MM.1S (cell line): ENCODE measurements around the gene UBTD1.

ENCODE experiments used
- DNase-seq: peaks from one replicate; pipeline ENCODE4 v3.0.0-alpha.2; 2015
- H2AFZ ChIP-seq: fragments of 300-600 bp; sonication (generic); 2 replicates; pipeline ENCODE4 v1.6.0; 2016; ENCODE audit warnings: antibody characterized with exemption, low read length
- H3F3A ChIP-seq: fragments of 300-600 bp; sonication (generic); 2 replicates; pipeline ENCODE4 v1.6.1; 2016; ENCODE audit warnings: mild to moderate bottlenecking, antibody characterized with exemption, low read length, moderate library complexity, mixed read lengths; ENCODE audit not compliant: insufficient read depth
- H3K27ac ChIP-seq: fragments of 300-600 bp; sonication (generic); 2 replicates; pipeline ENCODE4 v1.5.1; 2016; ENCODE audit warnings: mild to moderate bottlenecking, low read length
- H3K27me3 ChIP-seq: fragments of 300-600 bp; sonication (generic); replicated peaks from 2 replicates; pipeline ENCODE4 v1.6.0; 2016; ENCODE audit warnings: low read length; ENCODE audit not compliant: insufficient read depth
- H3K36me3 ChIP-seq: fragments of 300-600 bp; sonication (generic); replicated peaks from 2 replicates; pipeline ENCODE4 v1.6.1; 2016; ENCODE audit warnings: mild to moderate bottlenecking, low read length, mixed read lengths; ENCODE audit not compliant: insufficient read depth
- H3K4me1 ChIP-seq: fragments of 300-600 bp; sonication (generic); 2 replicates; pipeline ENCODE4 v1.6.1; 2016; ENCODE audit warnings: low read length, mixed read lengths
- H3K4me2 ChIP-seq: fragments of 300-600 bp; sonication (generic); 2 replicates; pipeline ENCODE4 v1.6.0; 2016; ENCODE audit warnings: low read depth, low read length
- H3K4me3 ChIP-seq: fragments of 300-600 bp; sonication (generic); 2 replicates; pipeline ENCODE4 v1.5.1; 2016; ENCODE audit warnings: low read length, mixed read lengths
- H3K79me2 ChIP-seq: fragments of 300-600 bp; sonication (generic); 2 replicates; pipeline ENCODE4 v1.6.1; 2016; ENCODE audit warnings: mixed run types, low read length, mixed read lengths
- H3K9ac ChIP-seq: fragments of 300-600 bp; sonication (generic); 2 replicates; pipeline ENCODE4 v1.6.1; 2016; ENCODE audit warnings: low read length, mixed read lengths
- H3K9me2 ChIP-seq: fragments of 300-600 bp; sonication (generic); replicated peaks from 2 replicates; pipeline ENCODE4 v1.6.1; 2016; ENCODE audit warnings: mild to moderate bottlenecking, low read length, mixed read lengths; ENCODE audit not compliant: insufficient read depth
- H3K9me3 ChIP-seq: fragments of 300-600 bp; sonication (generic); replicated peaks from 2 replicates; pipeline ENCODE4 v1.6.1; 2016; ENCODE audit warnings: mild to moderate bottlenecking, low read length, mixed read lengths; ENCODE audit not compliant: insufficient read depth
- H4K20me1 ChIP-seq: fragments of 300-600 bp; sonication (generic); 2 replicates; pipeline ENCODE4 v1.6.1; 2016; ENCODE audit warnings: mild to moderate bottlenecking, low read length, moderate library complexity, mixed read lengths; ENCODE audit not compliant: insufficient read depth
- CTCF ChIP-seq: fragments of 300-600 bp; sonication (generic); IDR thresholded peaks from 2 replicates; pipeline ENCODE4 v1.5.1; 2016; ENCODE audit warnings: antibody characterized with exemption, low read length, mixed read lengths
- EZH2 ChIP-seq: fragments of 300-600 bp; sonication (generic); optimal IDR thresholded peaks from 2 replicates; pipeline ENCODE3; 2017; ENCODE audit warnings: low read depth, mild to moderate bottlenecking, antibody characterized with exemption, low read length, mixed read lengths
- EZH2phosphoT487 ChIP-seq: fragments of 300-600 bp; sonication (generic); IDR thresholded peaks from 2 replicates; pipeline ENCODE4 v1.6.1; 2018; ENCODE audit warnings: antibody characterized with exemption, low read length

UBTD1 gene

GRCh38 chr10:97612386-97612785, 113.7 kb downstream of the UBTD1 start:
- peak; percentile 14 for DNase-seq
- H3K27me3 ChIP-seq = no peaks in the 10 kb centered on the region
- no peaks in the 10 kb centered on the region for H3K9me3 ChIP-seq
- H3K79me2 ChIP-seq = no peaks in the 10 kb centered on the region
- H3K27ac ChIP-seq = no peak overlapping the region
- no peaks in the 10 kb centered on the region for H3K4me1 ChIP-seq
- TF ChIP-seq CTCF (peak; percentile 38), EZH2 (no peak), EZH2phosphoT487 (no peak)
- H3K9me2 ChIP-seq = no peaks in the 10 kb centered on the region
- H3K4me2 ChIP-seq = no peak overlapping the region
- H3K9ac ChIP-seq = no peak overlapping the region
- H3K36me3 ChIP-seq = no peaks in the 10 kb centered on the region
- no peaks in the 10 kb centered on the region for H4K20me1 ChIP-seq
- no peak overlapping the region for H2AFZ ChIP-seq
- no peaks in the 10 kb centered on the region for H3F3A ChIP-seq
- no peak overlapping the region for H3K4me3 ChIP-seq

- no peaks in the 10 kb centered on the region for H3K9me2 ChIP-seq
- TF ChIP-seq EZH2 (no peak), CTCF (no peak), EZH2phosphoT487 (no peak)
Measured at GRCh38 chr10:97618285-97618684, 119.6 kb downstream of the UBTD1 start.

GRCh38 chr10:97618733-97619132, 120.0 kb downstream of the UBTD1 start:
- Histone ChIP-seq H3K27ac (no peak overlapping the region), H2AFZ (no peak overlapping the region), H3K27me3 (no peaks in the 10 kb centered on the region), H3K4me1 (no peaks in the 10 kb centered on the region), H3K4me3 (no peak overlapping the region), H3F3A (no peaks in the 10 kb centered on the region), H3K9me2 (no peaks in the 10 kb centered on the region), H3K36me3 (no peaks in the 10 kb centered on the region), H3K9me3 (no peaks in the 10 kb centered on the region), H3K9ac (no peak overlapping the region), H4K20me1 (no peaks in the 10 kb centered on the region), H3K79me2 (no peaks in the 10 kb centered on the region), H3K4me2 (no peak overlapping the region)
- no peak for TF ChIP-seq EZH2
- no peak for TF ChIP-seq EZH2phosphoT487
- no peak for TF ChIP-seq CTCF
- no peak for DNase-seq

More at GRCh38 chr10:97618285-97618684, 119.6 kb downstream of the UBTD1 start:
- no peaks in the 10 kb centered on the region for H3K9me3 ChIP-seq
- H2AFZ ChIP-seq = no peak overlapping the region
- no peak overlapping the region for H3K4me2 ChIP-seq
- H3K79me2 ChIP-seq = no peaks in the 10 kb centered on the region
- H3K27me3 ChIP-seq = no peaks in the 10 kb centered on the region
- no peaks in the 10 kb centered on the region for H3K36me3 ChIP-seq
- H3K9ac ChIP-seq = no peak overlapping the region
- H3K4me3 ChIP-seq = no peak overlapping the region
- H3K4me1 ChIP-seq = no peaks in the 10 kb centered on the region
- no peak overlapping the region for H3K27ac ChIP-seq
- H3F3A ChIP-seq = no peaks in the 10 kb centered on the region
- no peak for DNase-seq
- H4K20me1 ChIP-seq = no peaks in the 10 kb centered on the region
